Myocyte (in vitro differentiated cells): ENCODE data around the gene AMT. TPM values are rescaled to one million over a fixed set of nuclear protein-coding genes. Genes with fewer than 3 reads are reported as not detected.

ENCODE experiments used
- DNase-seq: peaks from one replicate; pipeline ENCODE4 v3.0.0-alpha.2; 2012; ENCODE audit warnings: low read depth
- polyA plus RNA-seq: library from polyadenylated mRNA; unstranded; fragments of >200 nt; gene quantifications from one replicate; pipeline ENCODE4 v1.2.1, GENCODE V29; 2012; ENCODE audit warnings: missing spikeins
- total RNA-seq: library from RNA; depleted of rRNA; stranded (reverse); fragments of >200 nt; gene quantifications from 2 replicates; pipeline ENCODE4 v1.2.3, GENCODE V29; 2014

The AMT gene
- 0.36 and 0.56 TPM in 2 replicates for total RNA-seq
- 2.3 TPM for polyA plus RNA-seq

GRCh38 chr3:49422379-49423248, at the start of gene AMT:
AMT (minus strand) TSS chr3:49422473; CDS start chr3:49422450, 23 bp downstream.
- DNase-seq: no peak

GRCh38 chr3:49470714-49471420, 48.6 kb upstream of the AMT start:
- DNase-seq: peak; percentile 32

GRCh38 chr3:49469936-49470713, 47.9 kb upstream of the AMT start, which contains the start of gene DAG1:
DAG1 (plus strand) TSS chr3:49470267; CDS start chr3:49510535, 40,268 bp downstream.
- DNase-seq: peak; percentile 97

GRCh38 chr3:49469037-49469935, 47.0 kb upstream of the AMT start:
- DNase-seq: peak; percentile 96

- DNase-seq: no peak
Measured at GRCh38 chr3:49466085-49466484, 43.8 kb upstream of the AMT start.

GRCh38 chr3:49465270-49466034, 43.2 kb upstream of the AMT start:
- peak; percentile 78 for DNase-seq

- peak; percentile 75 for DNase-seq
Measured at GRCh38 chr3:49462222-49462621, 39.9 kb upstream of the AMT start.

- DNase-seq: peak; percentile 82
Measured at GRCh38 chr3:49461443-49462171, 39.3 kb upstream of the AMT start.

- DNase-seq: peak; percentile 58
Measured at GRCh38 chr3:49460956-49461355, 38.7 kb upstream of the AMT start.

GRCh38 chr3:49460188-49460890, 38.1 kb upstream of the AMT start:
- peak; percentile 41 for DNase-seq

- peak; percentile 9 for DNase-seq
Measured at GRCh38 chr3:49456466-49456865, 34.2 kb upstream of the AMT start.

GRCh38 chr3:49454898-49455681, 32.8 kb upstream of the AMT start:
- DNase-seq: peak; percentile 87

GRCh38 chr3:49454458-49454857, 32.2 kb upstream of the AMT start:
- peak; percentile 66 for DNase-seq

- no peak for DNase-seq
Measured at GRCh38 chr3:49453621-49454020, 31.3 kb upstream of the AMT start.

GRCh38 chr3:49445391-49445790, 23.1 kb upstream of the AMT start:
- no peak for DNase-seq

- DNase-seq: no peak
Measured at GRCh38 chr3:49434731-49435130, 12.5 kb upstream of the AMT start.

GRCh38 chr3:49428752-49429080, 6.4 kb upstream of the AMT start:
- no peak for DNase-seq

GRCh38 chr3:49427586-49427985, 5.3 kb upstream of the AMT start:
- no peak for DNase-seq
